ENCODE results near the gene FOXP3.
A peak's percentile ranks its signal among the peaks of the same experiment; 100 is the strongest.

Gene FOXP3

GRCh38 chrX:49249071-49249470 is 15.4 kb downstream of the FOXP3 start:
- DNase-seq = no peak

DNA sequence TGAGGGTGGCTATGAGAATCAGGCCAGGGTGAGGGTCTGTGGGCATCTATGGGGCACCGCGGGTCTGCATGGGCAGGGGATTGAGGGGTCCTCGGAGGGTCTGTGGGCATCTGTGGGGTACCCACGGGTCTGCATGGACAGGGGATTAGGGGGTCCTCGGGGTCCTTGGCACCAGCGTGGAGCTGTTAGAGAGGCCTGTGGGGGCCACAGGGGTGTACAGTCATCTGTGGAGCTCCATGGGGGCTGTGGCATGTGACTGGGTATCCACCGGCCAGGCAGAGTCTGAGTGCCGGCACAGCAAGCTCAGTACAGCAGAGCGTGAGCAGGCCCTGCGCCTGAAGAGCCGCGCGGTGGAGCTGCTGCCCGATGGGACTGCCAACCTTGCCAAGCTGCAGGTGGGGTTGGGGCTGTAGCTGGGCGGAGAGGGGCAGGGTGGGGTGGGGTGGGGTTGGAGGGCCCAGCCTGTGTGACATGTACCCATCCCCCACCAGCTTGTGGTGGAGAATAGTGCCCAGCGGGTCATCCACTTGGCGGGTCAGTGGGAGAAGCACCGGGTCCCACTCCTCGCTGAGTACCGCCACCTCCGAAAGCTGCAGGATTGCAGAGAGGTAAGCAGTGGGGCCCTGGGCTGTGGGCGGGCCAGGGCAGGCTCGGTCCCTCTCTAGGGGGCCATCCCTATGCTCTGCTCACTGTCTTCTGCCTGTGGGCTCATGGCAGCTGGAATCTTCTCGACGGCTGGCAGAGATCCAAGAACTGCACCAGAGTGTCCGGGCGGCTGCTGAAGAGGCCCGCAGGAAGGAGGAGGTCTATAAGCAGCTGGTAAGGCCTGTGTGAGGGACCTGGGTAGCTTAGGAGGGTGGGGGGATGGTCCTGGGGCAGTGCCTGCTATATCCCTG is 16.3 kb downstream of the FOXP3 start:
- no peak for DNase-seq

- no peak for DNase-seq
Observed at GRCh38 chrX:49247346-49247745, 17.2 kb downstream of the FOXP3 start.

DNA sequence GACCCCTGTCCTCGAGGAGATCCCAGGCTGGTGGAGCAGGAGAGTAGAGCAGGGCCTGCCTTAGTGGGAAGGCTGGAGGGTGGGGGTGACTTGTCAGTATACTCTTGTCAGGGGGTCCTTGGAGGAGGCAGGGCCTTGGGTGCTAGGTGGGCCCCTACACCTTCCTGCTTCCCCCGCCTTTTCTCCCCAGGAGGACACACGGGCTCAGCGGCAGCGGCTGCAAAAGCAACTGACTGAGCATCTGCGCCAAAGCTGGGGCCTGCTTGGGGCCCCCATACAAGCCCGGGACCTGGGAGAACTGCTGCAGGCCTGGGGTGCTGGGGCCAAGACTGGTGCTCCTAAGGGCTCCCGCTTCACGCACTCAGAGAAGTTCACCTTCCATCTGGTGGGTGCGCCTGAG is 18.0 kb downstream of the FOXP3 start:
- DNase-seq = no peak

GRCh38 chrX:49244207-49244606 is 20.3 kb downstream of the FOXP3 start:
- DNase-seq = no peak

DNA sequence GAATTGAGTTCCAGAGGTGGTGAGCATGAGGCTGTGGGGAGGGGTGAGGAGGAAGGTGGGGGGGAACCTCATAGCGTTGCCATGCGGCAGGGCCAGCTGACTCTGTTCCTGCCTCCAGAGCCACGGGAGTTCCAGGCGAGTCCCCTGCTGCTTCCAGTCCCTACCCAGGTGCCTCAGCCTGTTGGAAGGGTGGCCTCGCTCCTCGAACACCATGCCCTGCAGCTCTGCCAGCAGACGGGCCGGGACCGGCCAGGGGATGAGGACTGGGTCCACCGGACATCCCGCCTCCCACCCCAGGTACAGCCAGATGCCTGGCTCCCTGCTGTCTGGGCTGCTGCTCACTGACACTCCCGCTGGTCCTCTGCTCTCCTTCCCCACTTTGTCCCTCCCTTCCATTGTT is 21.3 kb downstream of the FOXP3 start:
- DNase-seq = no peak

GRCh38 chrX:49242545-49243066 is 21.9 kb downstream of the FOXP3 start:
- DNase-seq = no peak

DNA sequence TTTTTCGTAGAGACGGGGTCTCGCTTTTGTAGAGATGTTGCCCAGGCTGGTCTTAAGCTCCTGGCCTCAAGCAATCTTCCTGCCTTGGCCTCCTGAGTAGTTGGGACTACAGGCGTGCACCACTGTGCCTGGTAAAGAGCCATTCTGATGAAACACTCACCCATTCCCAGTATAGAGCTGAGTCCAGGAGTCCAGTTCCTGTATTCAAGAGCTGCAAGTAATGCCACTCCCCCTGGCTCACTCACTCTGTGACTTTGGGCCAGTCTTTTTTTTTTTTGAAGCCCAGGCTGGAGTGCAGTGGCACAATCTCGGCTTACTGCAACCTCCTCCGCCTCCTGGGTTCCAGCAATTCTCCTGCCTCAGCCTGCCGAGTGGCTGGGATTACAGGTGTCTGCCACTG is 25.8 kb downstream of the FOXP3 start:
- DNase-seq = no peak

DNA sequence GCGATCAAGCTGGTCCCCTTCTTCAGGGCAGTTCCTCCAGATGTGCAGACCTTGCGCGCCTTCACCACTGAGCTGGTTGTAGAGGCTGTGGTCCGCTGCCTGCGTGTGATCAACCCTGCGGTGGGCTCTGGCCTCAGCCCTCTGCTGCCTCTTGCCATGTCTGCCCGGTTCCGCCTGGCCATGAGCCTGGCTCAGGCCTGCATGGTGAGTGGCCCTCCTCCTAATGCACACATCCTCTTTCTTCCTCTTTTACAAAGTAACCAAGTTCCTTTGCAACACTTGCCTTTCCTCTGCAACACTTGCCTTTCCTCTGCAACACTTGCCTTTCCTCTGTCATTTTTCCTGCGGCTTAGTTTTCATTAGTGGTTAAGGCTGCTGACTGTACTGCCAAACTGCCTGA is 27.4 kb downstream of the FOXP3 start:
- DNase-seq = no peak

- DNase-seq = no peak
Observed at GRCh38 chrX:49233887-49234555, 30.5 kb downstream of the FOXP3 start.

DNA sequence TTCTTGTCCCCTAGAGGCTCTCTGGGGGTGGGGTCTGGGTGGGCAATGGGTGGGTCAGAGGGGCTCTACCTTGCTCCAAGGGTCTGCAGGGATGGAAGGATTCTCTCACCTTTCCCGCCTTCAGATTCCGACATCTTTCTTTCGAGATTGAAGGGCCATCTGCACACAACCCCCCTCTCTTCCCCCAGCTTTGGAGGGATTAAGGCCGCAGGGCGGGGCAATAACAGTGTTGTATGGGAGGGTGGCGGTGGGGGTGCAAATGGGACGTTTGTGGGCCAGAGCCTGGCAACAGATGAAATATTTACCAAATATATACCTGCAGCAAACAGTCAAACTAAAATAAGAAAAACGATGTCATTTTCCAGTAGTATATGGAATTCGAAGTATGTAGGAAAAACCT is 31.3 kb downstream of the FOXP3 start, which contains the start of gene CACNA1F:
Gene CACNA1F (minus strand): TSS at position 165 of the 400 bp plus-strand sequence. CDS start 31 bp downstream, at position 134.
- DNase-seq = no peak

GRCh38 chrX:49232525-49232924 is 32.0 kb downstream of the FOXP3 start:
- no peak for DNase-seq

DNA sequence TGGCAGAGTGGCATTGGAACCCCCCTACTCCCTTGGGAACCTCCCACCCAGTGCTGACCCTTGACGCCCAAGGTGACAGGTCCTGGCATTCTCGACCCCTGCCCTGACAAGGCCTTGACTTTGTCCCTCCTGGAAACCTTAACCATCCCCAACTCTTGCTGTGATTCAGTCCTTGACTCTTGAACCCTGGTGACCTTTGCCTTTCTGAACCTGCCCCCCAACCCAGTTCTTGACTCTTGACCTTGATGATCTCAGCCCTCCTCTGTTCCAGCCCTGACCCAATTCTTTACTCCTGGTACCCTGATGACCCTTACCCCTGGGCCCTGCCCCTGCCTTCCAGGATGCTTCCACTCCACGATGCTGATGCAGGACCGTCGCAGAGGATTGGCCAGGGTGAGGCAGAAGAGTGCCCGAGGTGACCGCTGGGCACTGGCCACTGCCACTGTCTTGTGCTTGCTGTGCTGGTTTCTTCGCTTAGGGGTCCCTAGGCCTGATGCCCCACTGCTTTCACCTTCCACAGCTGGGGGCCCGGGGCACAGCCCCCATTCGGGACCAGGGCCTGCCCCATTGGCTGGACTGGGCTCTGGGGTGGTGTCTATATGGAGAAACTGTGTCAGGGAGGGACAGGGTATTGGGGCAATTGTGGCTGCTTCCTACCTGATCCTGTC is 33.0 kb downstream of the FOXP3 start:
- DNase-seq = no peak

DNA sequence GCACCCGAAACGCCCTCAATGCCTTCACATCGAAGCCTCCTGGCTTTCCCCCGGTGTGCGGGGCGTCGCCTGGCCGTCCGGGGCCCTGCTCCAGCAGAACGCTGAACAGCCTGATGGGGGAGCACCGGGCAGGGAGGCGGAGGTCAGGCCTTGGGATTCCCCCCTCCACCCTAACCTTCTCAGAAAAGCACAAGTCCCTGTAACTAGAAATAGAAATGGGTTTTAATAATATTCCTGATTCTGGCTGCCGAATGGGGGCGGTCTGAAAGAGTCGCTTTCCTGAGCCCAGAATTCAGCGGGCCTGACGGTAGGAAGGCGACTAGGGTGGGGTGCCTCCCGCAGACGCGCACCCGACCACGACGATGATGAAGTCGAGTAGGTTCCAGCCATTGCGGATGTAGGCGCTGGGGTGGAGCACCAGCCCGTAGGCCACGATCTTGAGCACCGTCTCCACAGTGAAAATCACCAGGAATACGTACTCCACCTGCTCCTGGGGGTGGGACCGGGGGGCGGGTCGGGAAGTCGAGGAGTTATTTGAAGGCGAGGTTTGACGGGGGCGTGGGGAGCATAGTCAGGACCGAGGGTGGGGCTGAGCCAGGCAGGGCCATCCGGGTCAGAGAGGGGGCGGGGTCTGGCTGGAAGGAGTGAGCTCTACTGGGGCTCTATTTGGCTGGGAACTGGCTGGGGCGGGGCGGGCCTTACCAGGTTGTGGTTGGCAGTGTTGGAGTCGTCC is 33.8 kb downstream of the FOXP3 start:
- peak; percentile 57 for DNase-seq

- DNase-seq = no peak
Observed at GRCh38 chrX:49228185-49228584, 36.3 kb downstream of the FOXP3 start.

DNA sequence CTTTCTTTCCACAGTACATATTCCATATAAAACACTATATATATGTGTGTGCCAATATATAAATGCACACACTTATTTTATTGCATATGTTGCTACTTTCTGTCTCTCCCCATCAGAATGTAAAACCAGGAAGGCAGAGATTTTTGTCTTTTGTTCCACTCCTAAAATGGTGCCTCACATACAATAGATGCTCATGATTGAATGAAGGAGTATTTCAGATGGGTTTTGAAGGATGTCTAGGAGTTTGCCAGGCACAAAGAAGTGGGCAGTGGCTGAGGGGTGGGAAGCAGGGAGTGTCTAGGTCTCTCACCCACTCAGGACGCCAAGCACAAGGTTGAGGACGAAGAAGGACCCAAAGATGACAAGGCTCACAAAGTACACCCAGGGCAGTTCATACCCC is 36.8 kb downstream of the FOXP3 start:
- DNase-seq = no peak

DNA sequence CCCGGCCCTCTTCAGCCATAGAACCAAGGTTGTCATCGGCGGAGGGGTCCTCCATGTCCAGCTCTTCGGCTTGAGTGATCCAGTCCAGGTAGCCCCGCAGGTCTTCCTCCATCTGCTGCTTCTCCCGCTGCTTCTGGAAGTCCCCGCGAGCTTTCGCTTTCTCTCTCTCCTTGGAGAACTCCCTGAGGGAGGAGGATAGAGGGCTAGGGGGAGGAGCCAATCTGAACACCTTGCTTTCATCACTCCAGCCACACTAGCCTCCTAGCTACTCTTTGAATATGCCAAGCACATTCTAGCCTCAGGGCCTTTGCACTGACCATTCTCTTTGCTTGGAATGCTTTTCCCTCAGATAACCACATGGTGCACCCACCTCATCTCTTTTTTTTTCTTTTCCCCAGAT is 37.6 kb downstream of the FOXP3 start:
- DNase-seq = no peak

GRCh38 chrX:49225858-49226257 is 38.7 kb downstream of the FOXP3 start:
- no peak for DNase-seq

- no peak for DNase-seq
Observed at GRCh38 chrX:49221868-49222267, 42.6 kb downstream of the FOXP3 start.

GRCh38 chrX:49220100-49220499 is 44.4 kb downstream of the FOXP3 start:
- no peak for DNase-seq

DNA sequence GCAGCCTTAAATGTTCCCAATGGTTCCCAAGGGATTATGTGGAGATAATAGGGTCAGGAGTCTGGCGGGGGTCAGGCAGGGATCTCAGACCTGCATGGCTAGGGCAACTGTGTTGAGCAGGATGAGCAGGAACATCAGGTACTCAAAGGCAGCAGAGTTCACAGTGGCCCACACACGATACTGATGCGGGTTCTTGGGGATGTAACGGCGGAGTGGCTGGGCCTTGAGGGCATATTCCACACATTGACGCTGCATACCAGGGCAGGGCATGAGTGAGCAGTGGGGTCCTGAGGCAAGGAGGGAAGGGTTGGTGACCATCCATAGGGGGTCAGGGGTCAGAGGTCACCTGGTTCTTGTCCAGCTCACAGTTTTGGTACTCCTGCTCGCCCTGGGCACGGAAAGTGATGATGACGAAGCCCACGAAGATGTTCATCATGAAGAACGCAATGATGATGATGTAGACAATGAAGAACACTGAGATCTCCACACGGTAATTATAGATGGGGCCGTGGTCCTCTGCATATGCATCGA is 49.4 kb downstream of the FOXP3 start:
- DNase-seq = no peak

GRCh38 chrX:49214416-49214815 is 50.1 kb downstream of the FOXP3 start:
- DNase-seq = no peak

GRCh38 chrX:49212861-49213260 is 51.6 kb downstream of the FOXP3 start:
- no peak for DNase-seq
